BLaER1 (cell line): ENCODE measurements around the gene ERC2.

Source experiments
- H3K27ac ChIP-seq: shearing (Covaris generic); formaldehyde crosslinking; 2 replicates; pipeline ENCODE4 v1.8.1; 2022
- H3K27me3 ChIP-seq: shearing (Covaris generic); formaldehyde crosslinking; 2 replicates; pipeline ENCODE4 v1.8.1; 2022
- H3K36me3 ChIP-seq: shearing (Covaris generic); formaldehyde crosslinking; 2 replicates; pipeline ENCODE4 v1.8.1; 2022
- H3K4me1 ChIP-seq: shearing (Covaris generic); formaldehyde crosslinking; 2 replicates; pipeline ENCODE4 v1.8.1; 2022
- H3K4me2 ChIP-seq: shearing (Covaris generic); formaldehyde crosslinking; 2 replicates; pipeline ENCODE4 v1.8.1; 2022
- H3K4me3 ChIP-seq: shearing (Covaris generic); formaldehyde crosslinking; 2 replicates; pipeline ENCODE4 v1.8.1; 2022
- H3K9ac ChIP-seq: shearing (Covaris generic); formaldehyde crosslinking; 2 replicates; pipeline ENCODE4 v1.8.1; 2022
- H3K9me3 ChIP-seq: shearing (Covaris generic); formaldehyde crosslinking; 2 replicates; pipeline ENCODE4 v1.8.1; 2022
- H4K20me1 ChIP-seq: shearing (Covaris generic); formaldehyde crosslinking; 2 replicates; pipeline ENCODE4 v1.8.1; 2022
- Cebpa-rat ChIP-seq: shearing (Covaris generic); IDR thresholded peaks from 2 replicates; pipeline ENCODE4 v1.8.1; 2022

Gene ERC2

DNA sequence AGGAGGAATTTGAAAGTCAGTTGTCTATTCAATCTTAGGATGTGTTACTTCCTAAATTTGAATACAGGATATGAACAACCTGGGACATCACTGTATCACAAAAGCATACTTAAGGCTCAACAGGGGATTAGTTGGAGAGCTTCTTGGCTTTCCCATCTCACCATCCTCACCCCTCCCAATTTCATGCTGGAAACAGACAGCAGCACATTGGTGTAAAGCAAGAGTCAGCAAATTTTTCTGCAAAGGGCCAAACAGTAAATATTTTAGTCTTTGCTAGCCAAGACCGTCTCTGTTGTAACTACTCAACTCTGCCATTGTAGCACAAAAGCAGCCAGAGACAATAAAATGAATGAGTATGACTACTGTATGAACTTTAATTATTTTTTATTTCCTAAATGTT lies 94.9 kb downstream of the ERC2 start:
- H3K4me1 ChIP-seq = no peaks in the 10 kb centered on the region
- H3K27ac ChIP-seq = no peak overlapping the region
- no peak overlapping the region for H3K9ac ChIP-seq
- H3K27me3 ChIP-seq = no peaks in the 10 kb centered on the region
- TF ChIP-seq Cebpa-rat = no peak
- no peak overlapping the region for H3K4me3 ChIP-seq
- H3K36me3 ChIP-seq = no peaks in the 10 kb centered on the region
- H3K9me3 ChIP-seq = peaks cover 5% of the 10 kb centered on the region
- no peaks in the 10 kb centered on the region for H4K20me1 ChIP-seq
- H3K4me2 ChIP-seq = no peak overlapping the region

DNA sequence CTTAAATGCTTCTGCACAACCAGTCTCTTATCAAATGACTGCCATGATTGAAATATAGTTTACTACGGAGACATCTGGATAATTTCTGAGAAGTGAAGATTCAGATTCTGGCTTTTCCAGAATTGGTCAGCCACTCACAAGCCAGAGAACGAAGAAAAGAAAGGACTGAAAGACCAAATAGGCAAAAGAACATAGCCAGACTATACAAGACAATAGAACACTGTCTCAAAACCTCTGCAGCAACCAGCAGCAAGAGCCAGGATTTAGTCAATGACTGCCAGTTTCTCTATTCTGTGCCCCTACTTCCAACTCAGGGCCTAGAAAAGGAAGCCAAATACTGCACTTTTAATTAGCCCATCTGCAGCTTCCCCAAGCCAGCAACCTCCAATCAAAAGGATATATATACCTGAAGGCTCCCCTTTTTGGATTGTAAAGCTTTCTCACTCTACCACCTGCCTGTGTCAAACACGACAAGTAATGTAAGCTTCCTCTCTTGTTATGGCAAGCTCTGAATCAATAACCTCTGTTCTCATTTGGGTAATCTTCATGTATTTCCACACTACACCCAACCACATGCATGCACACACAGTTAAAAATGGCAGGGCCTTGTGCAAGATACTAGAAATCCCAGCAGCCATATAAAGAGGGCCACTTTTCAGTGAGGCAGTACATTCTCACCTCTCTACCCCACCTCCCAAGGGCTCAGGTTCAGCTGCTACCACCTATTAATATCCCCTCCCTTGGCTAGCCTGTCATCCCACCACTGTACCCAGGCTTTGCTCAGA lies 97.1 kb downstream of the ERC2 start:
- TF ChIP-seq Cebpa-rat = no peak
- no peaks in the 10 kb centered on the region for H3K27me3 ChIP-seq

DNA sequence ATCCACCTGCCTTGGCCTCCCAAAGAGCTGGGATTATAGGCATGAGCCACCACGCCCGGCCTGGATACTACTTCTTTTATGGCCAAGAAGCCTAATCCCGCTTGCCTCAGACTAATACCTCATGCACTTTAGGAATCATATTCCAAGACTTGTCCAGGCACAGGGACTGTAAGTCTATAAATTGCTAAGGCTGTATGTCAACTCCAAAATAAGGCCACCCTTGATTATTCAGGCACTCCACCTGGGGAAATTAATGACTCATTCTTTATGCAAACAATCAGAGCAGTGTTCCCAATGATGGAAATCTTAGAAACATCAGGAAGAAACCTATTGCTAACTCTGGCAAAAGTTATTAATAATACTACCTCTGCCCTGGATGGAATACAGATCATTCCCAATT lies 98.4 kb downstream of the ERC2 start:
- TF ChIP-seq Cebpa-rat = no peak
- H3K4me2 ChIP-seq = no peak overlapping the region

More for the DNA sequence above, 97.1 kb downstream of the ERC2 start:
- peaks cover 5% of the 10 kb centered on the region for H3K9me3 ChIP-seq
- H3K27ac ChIP-seq = no peak overlapping the region
- no peak overlapping the region for H3K9ac ChIP-seq
- no peak overlapping the region for H3K4me2 ChIP-seq
- H3K4me1 ChIP-seq = no peaks in the 10 kb centered on the region
- H4K20me1 ChIP-seq = no peaks in the 10 kb centered on the region
- no peak overlapping the region for H3K4me3 ChIP-seq
- H3K36me3 ChIP-seq = no peaks in the 10 kb centered on the region

DNA sequence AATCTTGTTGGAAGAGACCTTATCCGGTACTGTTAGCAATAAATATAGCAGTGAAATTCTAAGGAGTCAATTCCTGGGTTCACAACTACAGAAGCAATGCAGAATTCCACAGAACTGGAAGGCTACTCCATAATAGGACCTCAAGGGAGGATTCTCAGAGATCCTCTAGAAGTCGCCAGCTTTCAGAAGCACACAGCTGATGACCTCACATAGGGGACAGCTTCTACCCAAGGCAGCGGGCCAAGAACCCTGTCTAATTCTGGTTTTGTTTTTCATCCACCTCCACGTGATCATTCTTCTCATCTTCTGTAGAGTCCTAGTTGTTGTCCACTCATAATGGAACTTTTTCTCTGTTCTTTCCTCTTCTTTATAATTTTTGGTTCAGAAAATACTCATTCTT lies 99.4 kb downstream of the ERC2 start:
- H3K4me1 ChIP-seq = no peaks in the 10 kb centered on the region
- no peak overlapping the region for H3K9ac ChIP-seq
- no peak overlapping the region for H3K27ac ChIP-seq
- TF ChIP-seq Cebpa-rat = no peak
- no peaks in the 10 kb centered on the region for H3K36me3 ChIP-seq
- H3K4me3 ChIP-seq = no peak overlapping the region
- no peaks in the 10 kb centered on the region for H4K20me1 ChIP-seq
- H3K27me3 ChIP-seq = no peaks in the 10 kb centered on the region
- no peaks in the 10 kb centered on the region for H3K9me3 ChIP-seq
- H3K4me2 ChIP-seq = no peak overlapping the region

More for the DNA sequence above, 98.4 kb downstream of the ERC2 start:
- H3K27me3 ChIP-seq = no peaks in the 10 kb centered on the region
- H3K9me3 ChIP-seq = no peaks in the 10 kb centered on the region
- no peaks in the 10 kb centered on the region for H3K36me3 ChIP-seq
- no peaks in the 10 kb centered on the region for H4K20me1 ChIP-seq
- H3K27ac ChIP-seq = no peak overlapping the region
- H3K9ac ChIP-seq = no peak overlapping the region
- H3K4me3 ChIP-seq = no peak overlapping the region
- no peaks in the 10 kb centered on the region for H3K4me1 ChIP-seq

DNA sequence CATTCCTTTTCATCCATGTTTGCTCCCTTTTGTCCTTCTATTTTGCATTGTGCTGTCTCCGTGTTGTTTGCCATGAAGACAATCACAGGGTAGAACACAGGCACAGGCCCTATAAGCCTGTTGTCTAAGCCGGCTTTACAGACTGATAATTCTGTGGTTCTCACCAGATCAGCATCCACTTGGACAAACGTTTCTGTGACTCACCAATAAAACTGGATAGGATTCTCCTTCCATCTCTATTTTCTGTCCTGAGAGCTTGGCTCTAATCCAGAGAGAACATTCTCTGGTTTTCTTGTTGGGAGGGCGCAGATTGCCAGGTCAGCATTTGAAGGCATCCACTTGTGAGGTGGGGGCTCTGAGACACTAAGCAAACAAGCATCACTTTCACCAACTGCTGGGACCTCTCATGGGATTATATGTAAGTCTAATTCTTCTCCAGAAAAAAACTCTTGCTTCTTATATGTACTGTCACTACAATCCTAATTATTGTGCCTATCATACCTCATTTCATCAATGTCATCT lies 101.6 kb downstream of the ERC2 start:
- no peak for TF ChIP-seq Cebpa-rat

DNA sequence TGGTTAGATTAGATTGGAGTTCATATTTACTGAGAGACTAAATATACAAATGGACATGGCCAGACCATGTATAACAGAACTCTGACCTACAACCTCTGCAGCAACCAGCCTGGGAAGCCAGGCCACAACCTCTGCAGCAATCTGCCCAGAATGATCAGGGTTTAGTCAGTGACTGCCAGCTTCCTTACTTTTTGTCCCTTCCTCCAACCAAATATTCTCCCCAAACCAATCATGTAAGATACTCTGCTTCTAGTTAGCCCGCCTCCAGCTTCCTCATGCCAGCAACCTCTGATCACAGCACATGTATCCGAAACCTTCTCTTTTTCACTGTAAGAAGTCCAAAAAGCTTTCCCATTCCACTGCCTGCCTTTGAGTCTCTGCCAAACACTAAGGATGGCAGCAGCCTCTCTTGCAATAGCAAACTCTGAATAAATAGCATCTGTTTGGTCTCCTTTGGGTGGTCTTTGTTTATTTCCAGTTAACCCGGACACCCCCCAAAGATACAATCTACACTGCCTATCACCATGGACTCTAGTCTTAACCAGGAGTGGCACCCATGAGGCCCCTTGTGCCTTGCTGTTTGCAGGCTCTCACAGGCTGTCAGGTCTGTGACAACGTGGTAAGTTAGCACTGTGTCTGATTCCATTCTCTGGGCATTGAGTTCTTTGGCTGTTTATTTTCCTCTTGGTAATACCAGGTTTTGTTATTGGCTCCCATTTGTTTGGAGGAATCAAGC lies 102.2 kb downstream of the ERC2 start:
- no peak for TF ChIP-seq Cebpa-rat
- no peaks in the 10 kb centered on the region for H3K4me1 ChIP-seq
- no peaks in the 10 kb centered on the region for H3K36me3 ChIP-seq
- H4K20me1 ChIP-seq = no peaks in the 10 kb centered on the region
- no peak overlapping the region for H3K27ac ChIP-seq
- no peaks in the 10 kb centered on the region for H3K9me3 ChIP-seq
- H3K4me3 ChIP-seq = no peak overlapping the region
- H3K27me3 ChIP-seq = no peaks in the 10 kb centered on the region
- H3K9ac ChIP-seq = no peak overlapping the region
- H3K4me2 ChIP-seq = no peak overlapping the region

More for the DNA sequence above, 101.6 kb downstream of the ERC2 start:
- no peak overlapping the region for H3K27ac ChIP-seq
- no peak overlapping the region for H3K4me3 ChIP-seq
- H3K4me2 ChIP-seq = no peak overlapping the region
- no peaks in the 10 kb centered on the region for H3K4me1 ChIP-seq
- no peak overlapping the region for H3K9ac ChIP-seq
- no peaks in the 10 kb centered on the region for H4K20me1 ChIP-seq
- H3K9me3 ChIP-seq = no peaks in the 10 kb centered on the region
- no peaks in the 10 kb centered on the region for H3K27me3 ChIP-seq
- no peaks in the 10 kb centered on the region for H3K36me3 ChIP-seq

DNA sequence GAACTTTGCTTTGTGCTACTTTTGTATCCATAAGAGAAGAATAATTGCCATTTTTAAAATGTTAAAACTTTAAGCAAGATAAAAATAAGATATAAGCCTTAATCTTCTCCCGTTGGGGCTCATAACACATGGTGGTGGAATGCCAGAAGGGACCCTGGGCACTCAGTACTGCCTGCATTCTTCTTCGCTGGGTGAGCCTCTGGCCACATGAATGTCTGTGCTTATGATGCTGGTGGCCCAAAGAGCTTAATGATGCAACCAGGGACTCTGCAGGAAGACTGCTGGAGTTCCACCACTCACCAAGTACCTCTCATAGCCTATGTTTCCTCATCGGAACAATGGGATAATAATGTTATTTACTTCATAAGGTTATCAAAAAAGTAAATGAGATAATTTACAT lies 103.6 kb downstream of the ERC2 start:
- Histone ChIP-seq H3K9ac (no peak overlapping the region), H3K9me3 (no peaks in the 10 kb centered on the region), H3K4me1 (no peaks in the 10 kb centered on the region), H3K4me3 (no peak overlapping the region), H3K4me2 (no peak overlapping the region), H4K20me1 (no peaks in the 10 kb centered on the region), H3K36me3 (no peaks in the 10 kb centered on the region), H3K27ac (no peak overlapping the region), H3K27me3 (no peaks in the 10 kb centered on the region)
- TF ChIP-seq Cebpa-rat = no peak

DNA sequence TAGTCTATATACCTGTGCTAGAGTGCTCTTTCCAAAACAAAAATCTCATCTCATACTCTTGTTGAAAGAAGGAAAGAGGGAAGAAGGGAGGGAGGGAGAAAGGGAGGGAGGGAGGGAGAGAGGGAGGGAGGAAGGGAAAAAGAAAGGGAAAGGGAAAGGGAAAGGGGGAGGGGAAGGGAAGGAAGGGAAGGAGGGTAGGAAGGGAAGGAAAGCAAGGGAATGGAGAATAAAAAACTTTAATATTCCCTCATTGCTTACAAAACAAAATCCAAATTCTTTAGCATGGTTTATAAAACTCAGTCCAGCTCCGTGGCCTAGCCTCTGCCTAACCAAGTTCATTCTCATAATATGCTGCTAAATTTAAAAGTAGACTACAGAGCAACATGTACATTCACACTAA lies 104.5 kb downstream of the ERC2 start:
- Histone ChIP-seq H3K9me3 (no peaks in the 10 kb centered on the region), H3K36me3 (no peaks in the 10 kb centered on the region), H3K4me1 (no peaks in the 10 kb centered on the region), H3K9ac (no peak overlapping the region), H3K27me3 (no peaks in the 10 kb centered on the region), H4K20me1 (no peaks in the 10 kb centered on the region), H3K4me3 (no peak overlapping the region), H3K27ac (no peak overlapping the region), H3K4me2 (no peak overlapping the region)
- TF ChIP-seq Cebpa-rat = no peak

DNA sequence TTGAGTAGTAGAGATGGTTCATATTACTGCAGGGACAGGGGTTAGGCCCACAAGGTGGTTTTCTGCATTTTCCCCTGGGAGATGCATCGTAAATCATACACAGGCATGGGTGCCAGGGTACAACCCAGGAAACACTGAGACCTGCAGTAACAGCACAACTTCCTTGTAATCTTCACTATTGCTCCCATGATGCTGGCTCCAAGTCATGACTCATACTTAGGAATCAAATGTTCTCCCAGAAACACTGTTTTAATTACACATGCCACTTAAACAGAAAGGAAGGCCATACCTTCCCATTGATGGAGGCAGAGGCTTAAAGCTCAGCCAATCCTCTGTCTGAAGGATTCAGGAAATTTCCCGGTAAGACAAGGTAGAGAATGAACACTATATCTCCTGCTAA lies 106.5 kb downstream of the ERC2 start:
- H3K4me2 ChIP-seq = no peak overlapping the region
- H3K36me3 ChIP-seq = no peaks in the 10 kb centered on the region
- H3K27me3 ChIP-seq = no peaks in the 10 kb centered on the region
- H3K4me1 ChIP-seq = peaks cover 7% of the 10 kb centered on the region; the same call in 1 of the 2 replicates
- no peak for TF ChIP-seq Cebpa-rat
- H3K9me3 ChIP-seq = no peaks in the 10 kb centered on the region
- H3K4me3 ChIP-seq = no peak overlapping the region
- no peak overlapping the region for H3K9ac ChIP-seq
- H4K20me1 ChIP-seq = no peaks in the 10 kb centered on the region
- H3K27ac ChIP-seq = no peak overlapping the region

DNA sequence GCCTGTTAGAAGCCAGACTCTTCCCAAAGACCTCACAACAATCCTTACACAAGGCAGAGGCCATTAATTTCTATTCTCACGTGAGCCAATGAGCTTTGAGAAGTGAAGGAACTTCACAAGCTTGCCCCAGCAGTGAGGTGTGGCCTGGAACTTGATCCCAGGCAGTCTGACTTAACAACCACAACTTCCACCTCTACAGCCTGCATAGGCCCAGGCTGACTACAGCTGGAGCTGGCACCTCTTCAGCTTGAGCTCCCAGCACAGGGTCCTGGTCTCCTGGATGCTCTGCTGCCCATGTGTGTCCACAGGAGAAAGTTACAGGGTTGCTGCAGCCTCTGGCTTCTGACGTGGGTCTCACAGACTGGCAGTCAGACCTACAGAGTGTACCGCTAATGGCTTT lies 111.0 kb downstream of the ERC2 start:
- H4K20me1 ChIP-seq = no peaks in the 10 kb centered on the region
- H3K9me3 ChIP-seq = no peaks in the 10 kb centered on the region
- no peak overlapping the region for H3K4me2 ChIP-seq
- no peak overlapping the region for H3K9ac ChIP-seq
- peaks cover 7% of the 10 kb centered on the region; the same call in 1 of the 2 replicates for H3K4me1 ChIP-seq
- H3K27me3 ChIP-seq = no peaks in the 10 kb centered on the region
- no peak overlapping the region for H3K4me3 ChIP-seq
- no peaks in the 10 kb centered on the region for H3K36me3 ChIP-seq
- H3K27ac ChIP-seq = no peak overlapping the region
- no peak for TF ChIP-seq Cebpa-rat
